Measurements from ENCODE around the gene HPCA.
"Not testable (repeated sequence)": the region's sequence is repeated elsewhere in the genome, so short reads cannot be mapped to it uniquely, and the experiment has no call there.

Gene HPCA

DNA sequence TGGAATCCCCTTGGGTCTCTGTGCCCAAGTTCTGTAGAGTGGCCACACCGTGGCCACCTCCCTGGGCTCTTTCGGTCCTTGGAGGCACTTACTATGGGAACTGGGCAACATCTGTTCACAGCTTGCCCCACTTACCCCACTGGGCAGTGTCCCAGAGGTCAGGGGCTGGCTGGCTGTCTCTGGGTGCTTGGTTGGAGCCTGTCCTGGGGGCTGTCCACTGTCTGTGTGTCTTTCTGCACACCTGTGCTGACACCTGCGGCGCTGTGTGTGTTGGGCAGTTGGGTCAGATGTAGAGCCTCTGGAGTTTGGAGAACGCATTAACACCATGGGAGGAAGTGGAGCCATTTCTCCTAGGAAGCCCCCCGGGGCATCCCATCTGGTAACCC lies 16.2 kb downstream of the HPCA start:
- DNase-seq (ENCODE audit: low read depth): no peak

DNA sequence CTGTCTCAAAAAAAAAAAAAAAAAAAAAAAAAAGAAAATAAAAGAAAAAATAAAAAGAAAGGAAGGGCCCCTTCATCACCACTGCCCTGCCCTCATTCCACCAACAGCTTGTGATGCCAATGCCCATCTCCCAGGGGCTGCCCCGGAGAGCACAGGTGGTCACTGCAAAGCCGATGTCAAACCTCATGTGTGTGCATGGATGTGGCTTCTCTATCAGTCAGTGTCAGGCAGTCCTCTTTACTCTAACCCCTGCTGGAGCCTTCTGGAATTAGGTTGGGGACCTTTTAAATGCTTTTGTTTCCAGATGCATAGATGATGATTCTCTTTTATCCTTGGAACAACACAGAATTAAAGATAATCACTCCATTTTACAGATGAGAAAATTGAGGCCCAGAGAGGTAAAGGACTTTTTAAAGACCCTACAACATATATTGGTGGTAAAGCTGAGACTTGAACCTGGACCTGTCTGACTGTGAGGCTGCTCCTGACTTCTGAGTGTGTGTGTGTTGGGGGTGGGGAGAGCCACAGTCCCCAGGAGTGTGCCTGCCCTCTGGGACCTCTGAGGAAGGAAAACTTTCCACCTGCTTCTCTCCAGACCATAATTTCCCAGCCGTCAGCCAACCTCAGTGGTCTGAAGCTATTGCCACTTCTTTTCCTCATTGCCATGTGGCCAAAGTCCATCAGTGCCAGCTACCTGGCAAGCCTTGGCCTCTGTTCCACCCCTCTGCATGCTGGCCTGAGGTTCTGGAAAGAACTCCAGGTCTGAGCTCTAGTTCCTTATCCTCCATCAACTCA lies 17.9 kb downstream of the HPCA start:
- no peak for DNase-seq (ENCODE audit: low read depth)

DNA sequence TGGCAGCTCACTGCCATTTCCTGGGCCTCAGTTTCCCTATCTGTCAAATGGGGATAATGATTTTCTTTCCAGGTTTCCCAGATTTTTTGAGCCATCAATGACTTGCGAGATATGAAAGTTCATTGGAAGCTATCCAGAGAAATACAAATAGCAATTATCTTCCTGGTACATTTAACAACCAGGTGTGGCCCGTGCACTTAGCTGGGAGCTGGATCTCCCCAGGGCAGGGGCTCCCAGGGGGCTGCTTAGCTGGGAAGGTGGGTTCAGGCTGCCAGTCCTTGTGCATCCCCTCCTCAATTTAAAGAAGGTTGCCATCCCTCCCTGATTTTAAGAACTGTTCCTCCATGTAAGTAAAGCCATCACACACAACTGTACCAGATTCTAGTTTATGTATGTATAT lies 18.5 kb downstream of the HPCA start:
- DNase-seq (ENCODE audit: low read depth): no peak

DNA sequence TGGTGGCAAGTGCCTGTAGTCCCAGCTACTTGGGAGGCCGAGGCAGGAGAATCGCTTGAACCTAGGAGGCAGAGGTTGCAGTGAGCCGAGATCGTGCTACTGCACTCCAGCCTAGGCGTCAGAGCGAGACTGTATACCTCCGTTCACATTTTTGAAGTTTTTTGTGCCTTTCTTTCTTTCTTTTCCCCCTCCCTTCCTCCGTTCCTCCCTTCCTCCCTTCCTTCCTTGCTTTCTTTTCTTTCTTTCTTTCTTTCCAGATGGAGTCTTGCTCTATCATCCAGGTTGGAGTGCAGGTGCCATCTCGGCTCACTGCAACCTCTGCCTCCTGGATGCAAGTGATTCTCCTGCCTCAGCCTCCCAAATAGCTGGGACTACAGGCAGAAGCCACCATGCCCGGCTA lies 19.3 kb downstream of the HPCA start:
- not testable (repeated sequence) for DNase-seq (ENCODE audit: low read depth)

DNA sequence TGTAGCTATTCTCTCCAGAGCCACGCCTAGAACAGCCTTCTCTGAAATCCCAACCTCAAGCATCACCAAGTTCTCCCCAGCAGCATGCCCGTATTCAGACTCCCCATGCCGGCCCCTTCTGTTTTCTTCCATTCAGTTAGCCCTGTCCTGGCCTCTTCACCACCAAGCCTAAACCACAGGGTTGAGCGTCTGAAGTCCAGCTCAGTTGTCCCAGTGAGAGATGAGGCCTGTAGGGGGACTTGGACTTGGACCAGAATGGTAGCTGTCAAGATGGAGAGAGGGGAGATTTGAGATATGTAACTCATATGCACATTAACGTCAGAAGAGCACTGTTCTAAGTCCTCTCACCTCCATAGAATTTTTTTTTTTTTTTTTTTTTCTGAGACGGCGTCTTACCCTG lies 20.4 kb downstream of the HPCA start:
- DNase-seq (ENCODE audit: low read depth): no peak

DNA sequence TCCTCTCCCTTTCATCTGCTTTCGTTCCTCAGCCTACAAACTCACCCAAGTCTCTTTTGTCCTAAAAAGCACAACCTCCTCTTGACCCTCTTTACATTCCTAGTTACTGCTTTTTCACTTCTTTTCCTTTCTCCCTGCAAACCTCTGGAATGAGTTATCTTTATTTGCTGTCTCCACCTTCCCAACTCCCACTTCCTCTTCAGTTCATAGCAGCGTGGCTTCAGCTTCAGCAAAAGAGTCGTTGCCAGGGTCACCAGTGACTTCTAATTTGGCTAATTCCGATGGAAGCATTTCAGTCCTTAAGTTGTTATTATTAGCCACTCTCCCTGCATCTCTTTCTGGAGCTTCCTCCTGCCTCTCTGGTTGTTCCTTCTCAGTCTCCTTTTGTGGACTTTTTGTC lies 21.1 kb downstream of the HPCA start:
- peak; percentile 28 for DNase-seq (ENCODE audit: low read depth)

DNA sequence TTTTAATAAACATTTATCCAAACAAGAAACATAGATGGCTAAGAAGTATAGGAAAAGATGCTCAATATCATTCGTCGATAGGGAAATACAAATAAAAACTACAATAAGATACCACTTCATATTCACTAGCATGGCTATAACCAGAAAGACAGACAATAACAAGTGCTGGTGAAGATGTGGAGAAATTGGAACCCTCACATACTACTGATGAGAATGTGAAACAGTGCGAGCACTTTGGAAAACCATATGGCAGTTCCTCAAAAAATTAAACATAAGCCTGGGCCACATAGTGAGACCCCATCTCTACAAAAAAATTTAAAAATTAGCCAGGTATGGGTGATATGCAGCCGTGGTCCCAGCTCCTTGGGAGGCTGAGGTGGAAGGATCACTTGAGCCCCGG lies 24.0 kb downstream of the HPCA start:
- no peak for DNase-seq (ENCODE audit: low read depth)

DNA sequence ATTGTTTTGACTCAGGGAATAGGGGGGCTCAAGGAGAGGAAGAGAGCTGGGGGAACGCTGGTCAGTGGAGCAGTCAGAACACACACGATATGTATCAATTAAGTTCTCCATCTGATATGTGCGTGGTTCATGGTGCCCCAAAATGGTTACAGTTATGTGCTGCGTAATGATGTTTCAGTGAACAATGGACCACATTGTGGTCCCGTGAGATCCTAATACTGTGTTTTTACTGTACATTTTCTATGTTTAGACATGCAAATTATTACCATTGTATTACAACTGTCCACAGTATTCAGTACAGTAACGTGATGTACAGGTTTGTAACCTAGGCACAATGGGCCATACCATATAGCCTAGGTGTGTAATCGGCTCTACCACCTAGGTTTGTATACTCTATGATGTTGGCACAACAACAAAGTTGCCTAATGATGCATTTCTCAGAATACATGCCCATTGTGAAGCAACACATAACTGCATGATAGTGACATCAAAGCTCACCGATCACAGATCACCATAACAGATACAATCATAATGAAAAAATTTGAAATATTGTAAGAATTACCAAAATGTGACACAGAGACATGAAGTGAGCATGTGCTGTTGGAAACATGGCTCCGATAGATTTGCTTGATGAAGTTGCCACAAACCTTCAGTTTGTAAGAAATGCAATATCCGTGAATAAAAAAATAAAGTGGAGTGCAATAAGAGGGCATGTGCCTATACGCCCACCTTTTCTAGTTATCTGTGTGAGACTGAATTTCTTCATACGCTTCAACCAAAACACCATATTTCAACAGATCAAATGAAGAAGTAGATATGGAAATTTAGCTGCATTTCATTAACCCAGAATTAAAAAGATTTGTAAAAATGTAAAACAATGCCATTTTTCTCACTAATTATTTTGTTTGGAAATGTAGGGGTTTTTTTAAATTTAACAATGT lies 29.7 kb downstream of the HPCA start:
- DNase-seq (ENCODE audit: low read depth): peak; percentile 19

DNA sequence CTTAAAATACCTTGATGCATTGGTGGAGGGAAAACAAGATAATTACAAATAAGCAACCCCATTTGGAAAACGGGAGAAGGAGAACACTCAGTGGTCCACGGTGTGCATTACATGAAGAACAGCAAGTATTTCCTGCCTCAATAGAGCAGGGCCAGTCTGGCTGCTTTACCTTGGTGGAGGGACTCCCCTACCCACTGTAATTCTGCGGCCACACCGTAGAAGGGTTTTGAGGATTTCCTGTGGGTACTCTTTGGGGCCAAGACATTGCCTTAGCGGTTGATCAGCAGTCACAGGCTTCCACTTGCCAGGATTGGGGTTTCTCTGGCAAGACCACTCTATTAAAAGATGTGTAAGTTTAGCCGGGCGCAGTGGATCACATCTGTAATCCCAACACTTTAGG lies 31.2 kb downstream of the HPCA start:
- no peak for DNase-seq (ENCODE audit: low read depth)

DNA sequence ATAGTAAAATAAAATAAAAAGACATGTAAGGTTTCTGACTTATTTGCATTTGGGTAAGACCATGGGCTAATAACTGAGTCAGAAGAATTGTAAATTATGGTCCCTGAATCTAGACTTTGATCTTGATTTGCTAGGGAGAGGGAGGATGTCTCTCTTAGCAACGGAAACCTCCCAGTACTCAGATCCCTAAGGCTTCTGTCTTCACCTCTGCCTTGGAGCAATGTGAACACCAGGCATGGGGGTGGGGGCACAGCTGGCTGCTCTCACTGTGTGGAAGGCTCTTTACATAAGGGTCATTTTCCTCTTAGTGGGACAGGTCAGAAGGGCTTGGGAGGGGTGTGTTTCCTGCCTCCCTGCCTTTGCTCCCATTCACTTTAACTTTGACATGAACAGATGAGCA lies 31.9 kb downstream of the HPCA start:
- no peak for DNase-seq (ENCODE audit: low read depth)

DNA sequence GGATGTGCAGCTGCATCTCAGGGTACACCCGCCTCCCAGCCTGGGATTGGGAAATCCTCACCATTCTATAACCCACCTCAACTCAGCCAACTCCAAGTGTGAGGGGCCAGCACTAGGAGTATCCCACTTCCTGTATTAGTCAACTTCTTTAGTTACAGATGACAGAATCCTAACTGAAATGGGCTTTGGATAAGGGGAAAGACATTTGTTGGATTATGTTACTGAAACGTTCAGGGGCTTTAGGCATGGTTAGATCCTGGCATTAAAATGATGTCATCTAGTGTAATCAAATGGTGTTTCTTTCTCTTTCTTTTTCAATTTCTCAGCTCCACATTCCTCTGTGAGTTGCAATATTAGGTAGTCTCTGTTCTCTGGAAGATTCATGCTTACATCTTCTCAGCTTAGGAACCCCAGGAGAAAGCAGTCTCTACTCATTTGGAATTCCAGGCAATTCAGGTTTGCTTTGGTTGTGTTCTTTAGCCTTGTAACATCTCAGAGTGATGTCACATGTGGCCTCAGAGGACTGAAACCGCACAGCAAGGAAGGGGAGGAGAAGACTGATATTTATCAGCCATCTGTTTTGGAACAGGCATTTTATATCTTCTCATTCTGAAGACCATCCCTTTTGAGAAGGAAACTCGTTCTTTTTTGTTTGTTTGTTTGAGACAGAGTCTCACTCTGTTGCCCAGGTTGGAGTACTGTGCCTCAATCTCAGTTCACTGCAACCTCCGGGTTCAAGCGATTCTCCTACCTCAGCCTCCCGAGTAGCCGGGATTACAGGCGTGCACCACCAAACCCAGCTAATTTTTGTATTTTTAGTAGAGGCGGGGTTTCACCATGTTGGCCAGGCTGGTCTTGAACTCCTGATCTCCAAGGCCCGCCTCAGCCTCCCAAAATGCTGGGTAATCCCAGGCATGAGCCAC lies 33.8 kb downstream of the HPCA start:
- peak; percentile 32 for DNase-seq (ENCODE audit: low read depth)

DNA sequence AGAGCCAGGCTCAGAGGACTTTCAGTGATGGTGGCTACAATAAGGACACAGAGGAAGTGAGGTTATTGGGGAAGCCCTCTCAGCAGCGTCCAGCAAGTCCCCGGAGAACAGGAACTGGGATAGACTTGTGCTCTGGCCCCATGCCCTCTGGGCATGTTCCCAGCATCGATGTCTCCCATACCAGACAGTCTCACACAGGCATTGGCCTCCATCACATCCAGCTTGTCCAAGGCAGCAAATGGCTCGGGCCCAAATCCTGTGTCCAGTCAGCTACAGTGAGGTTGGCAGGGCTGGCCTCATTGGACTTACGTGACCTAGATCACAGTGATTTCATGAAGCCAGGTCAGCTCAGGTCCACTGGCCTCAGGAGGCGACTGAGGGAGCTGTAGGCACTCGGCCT lies 34.5 kb downstream of the HPCA start:
- no peak for DNase-seq (ENCODE audit: low read depth)

DNA sequence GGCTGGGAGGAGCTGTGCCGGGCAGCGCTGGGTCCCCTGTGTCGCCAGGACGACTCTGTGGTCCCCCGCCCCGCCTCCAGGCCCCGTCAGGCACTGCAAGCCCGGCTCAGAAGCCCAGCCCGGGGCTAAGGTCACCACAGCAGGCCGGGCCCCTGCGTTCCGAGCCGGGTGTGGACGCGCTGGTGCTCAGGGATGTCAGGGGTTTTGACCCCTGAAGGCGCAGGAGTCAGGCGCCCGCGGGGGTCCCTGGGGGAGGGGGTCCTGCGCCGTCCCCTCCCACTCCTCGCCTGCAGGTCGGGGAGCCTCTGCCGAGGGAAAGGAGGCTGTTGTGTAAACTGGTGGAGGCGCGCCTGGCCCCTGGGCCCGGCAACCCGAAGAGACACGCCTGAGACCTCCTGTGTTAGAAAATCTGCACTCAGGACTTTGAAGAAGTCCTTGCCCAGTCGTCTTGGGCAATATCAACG lies 38.6 kb downstream of the HPCA start:
- DNase-seq (ENCODE audit: low read depth): no peak

DNA sequence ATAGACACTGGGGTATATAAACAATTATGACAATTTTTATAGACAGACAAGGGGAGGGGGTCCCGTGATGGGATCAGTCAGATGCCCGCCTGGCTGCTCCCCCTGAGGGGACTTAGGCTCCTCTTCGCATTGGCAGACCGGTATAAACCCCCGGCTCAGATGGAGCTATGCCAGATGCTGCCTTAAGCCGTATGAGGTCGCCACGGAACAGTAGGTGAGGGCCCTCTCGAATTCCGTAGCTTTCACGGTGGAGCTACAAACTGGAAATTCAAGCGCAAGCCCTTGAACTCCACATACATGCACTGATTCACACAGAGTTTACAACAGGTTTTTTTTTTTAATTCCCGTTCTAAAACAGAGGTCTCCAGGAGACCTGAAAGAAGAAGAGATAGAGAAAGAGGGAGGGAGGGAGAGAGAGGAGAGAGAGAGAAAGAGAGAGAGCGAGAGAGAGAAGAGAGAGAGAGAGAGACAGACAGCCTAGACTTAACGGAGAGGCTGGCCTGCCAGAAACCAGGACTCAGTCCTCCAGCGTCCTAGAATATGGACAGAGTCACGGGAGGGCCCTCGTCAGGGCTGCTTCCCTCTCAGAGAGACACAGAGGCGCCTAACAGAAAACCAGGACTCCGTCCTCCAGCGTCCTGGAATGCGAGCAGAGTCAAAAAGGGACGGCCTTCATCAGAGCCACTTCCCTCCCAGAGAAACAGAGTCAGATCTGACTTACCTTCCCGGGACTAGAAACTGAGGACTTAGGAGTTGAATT lies 39.3 kb downstream of the HPCA start:
- DNase-seq (ENCODE audit: low read depth): peak; percentile 36

DNA sequence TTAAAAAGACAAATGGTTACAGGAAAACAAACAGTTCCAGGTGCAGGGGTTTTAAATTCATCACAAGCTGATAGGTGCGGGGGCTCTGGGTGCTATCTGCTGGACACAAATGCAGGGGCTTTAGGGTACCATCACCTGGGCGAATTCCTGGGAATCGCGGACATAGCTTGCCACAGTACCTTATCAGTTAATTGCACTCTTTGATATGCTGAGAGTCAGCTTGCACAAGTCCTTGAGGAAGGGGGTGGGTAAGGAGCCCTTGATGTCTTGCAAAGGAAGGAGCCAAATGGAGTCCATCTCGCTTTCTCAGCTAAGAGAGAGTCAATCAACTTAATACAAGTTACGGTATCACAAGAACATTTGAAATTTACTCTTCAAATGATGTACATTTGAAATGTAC lies 40.3 kb downstream of the HPCA start:
- DNase-seq (ENCODE audit: low read depth): no peak

DNA sequence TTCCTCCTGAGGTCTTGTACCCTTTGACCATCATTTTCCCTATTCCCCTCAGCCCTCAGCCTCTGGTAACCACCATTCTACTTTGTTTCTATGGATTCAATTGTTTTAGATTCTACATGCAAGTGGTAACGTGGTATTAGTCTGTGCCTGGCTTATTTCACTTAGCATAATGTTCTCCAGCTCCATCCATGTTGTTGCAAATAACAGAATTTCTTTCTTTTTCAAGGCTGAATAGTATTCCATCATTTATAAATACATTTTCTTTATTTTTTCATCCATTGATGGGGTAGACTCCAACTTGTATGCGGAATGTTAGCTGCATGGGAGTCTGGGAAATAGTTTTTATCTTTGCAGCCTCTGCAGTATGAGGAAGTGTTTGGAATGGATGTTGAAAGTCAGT lies 41.1 kb downstream of the HPCA start:
- DNase-seq (ENCODE audit: low read depth): no peak

DNA sequence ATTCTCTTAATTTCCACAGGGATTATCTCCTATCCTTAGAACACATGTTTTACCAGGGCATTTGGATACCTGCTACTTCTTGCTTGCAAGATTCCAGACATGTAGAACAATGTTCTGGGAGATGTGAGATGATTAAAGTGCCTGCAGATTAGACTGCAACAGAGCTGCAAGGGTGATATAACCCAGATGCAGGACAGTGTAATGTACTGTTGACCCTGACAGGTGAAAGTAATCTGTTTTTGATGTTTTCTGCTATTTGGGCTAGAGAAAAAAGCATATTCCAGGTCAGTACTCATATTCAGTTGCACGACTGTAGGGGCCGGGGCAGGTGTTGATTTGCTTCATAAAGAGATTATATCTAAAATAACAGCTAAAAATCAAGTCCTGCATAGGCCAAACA lies 42.0 kb downstream of the HPCA start:
- peak; percentile 18 for DNase-seq (ENCODE audit: low read depth)

DNA sequence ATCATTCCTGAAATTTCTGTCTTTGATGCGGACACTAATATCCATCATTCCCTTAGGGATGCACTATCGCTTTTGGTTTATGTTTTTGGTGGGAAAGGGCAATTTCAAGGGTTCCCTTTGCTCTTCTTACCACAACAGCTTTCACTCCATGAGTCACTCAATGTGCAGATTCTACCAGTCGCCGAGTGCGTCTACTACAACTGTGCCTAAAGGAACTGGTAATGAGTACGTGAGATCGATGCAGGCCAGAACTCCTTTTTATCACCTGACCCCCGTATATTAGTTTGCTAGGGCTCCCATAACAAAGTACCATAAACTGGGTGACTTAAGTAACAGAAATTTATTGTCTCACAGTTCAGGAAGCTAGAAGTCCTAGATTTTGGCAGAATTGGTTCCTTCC lies 42.4 kb downstream of the HPCA start:
- DNase-seq (ENCODE audit: low read depth): no peak

DNA sequence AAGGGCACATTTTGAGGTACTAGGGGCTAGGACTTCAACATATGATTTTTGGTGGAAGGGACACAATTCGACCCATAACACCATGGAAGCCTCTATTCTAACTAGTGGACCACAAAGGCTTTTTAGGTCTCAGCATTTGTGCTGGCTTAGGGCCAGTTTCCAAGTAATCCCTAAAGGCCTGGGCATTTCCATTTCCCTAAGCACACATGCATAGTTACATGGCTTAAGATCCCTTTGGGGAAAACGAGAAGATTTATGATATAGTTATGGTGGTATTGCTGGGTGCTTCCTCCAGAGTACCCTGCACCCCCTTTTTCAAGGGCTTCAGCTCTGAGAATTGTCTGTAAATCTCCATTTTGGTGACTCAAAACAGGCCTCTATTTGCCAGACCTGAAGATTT lies 43.1 kb downstream of the HPCA start:
- DNase-seq (ENCODE audit: low read depth): no peak

DNA sequence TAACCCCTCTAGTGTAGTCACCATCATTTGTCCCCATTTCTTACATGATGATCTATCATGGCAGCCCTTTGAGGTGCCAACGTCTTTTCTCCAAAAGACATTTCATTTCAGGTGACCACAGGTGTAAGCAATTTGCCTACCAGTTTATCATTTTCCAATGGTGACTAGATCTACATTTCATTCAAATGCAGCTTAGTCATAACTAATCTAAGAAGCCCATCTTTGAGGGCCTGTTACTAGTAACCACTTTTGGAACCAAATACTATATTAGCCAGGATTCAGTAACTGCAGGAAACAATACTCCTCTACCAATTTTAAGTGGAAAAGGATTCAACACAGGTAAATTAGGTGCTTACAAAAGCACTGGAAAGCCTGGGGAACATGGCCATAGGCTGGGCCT lies 45.5 kb downstream of the HPCA start:
- no peak for DNase-seq (ENCODE audit: low read depth)

DNA sequence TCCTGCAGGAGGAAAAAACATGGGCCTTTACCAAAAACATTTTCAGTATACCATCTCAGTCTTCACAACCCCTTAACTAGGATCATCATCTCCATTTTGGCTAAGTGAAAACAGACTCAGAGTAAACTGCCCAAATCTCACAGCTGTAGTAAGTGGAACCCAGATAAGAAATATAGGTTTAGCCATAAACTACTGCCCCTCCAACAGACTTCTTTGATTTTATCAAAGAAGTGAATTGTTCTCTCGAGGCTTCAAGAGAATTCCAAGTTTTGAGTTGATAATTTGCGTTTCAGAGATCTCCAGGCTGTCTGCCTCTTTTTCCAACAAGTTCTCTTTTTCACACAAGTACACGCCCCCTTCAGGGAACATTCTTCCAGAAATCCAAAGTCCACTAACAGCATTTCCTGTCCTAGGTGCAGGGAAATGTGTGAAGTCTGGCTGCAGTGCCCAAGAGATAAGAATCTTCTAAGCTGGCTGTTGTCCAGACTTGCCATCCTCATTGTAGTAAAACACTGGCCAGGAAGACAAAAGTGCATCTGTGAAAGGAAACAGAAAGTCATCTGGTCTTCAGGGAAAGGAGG lies 47.5 kb downstream of the HPCA start:
- peak; percentile 65 for DNase-seq (ENCODE audit: low read depth)

Measured in amniotic epithelial cell (primary cell).